CD4-positive, alpha-beta T cell treated with Interleukin-17A for 1 hour (primary cell): Measurements from ENCODE around the gene RPL3.

Experiments
- DNase-seq: peaks from one replicate; pipeline ENCODE4 v3.0.0-alpha.2; 2020

The RPL3 gene

GRCh38 chr22:39297490-39298240 lies 21.8 kb downstream of the RPL3 start:
- no peak for DNase-seq

DNA sequence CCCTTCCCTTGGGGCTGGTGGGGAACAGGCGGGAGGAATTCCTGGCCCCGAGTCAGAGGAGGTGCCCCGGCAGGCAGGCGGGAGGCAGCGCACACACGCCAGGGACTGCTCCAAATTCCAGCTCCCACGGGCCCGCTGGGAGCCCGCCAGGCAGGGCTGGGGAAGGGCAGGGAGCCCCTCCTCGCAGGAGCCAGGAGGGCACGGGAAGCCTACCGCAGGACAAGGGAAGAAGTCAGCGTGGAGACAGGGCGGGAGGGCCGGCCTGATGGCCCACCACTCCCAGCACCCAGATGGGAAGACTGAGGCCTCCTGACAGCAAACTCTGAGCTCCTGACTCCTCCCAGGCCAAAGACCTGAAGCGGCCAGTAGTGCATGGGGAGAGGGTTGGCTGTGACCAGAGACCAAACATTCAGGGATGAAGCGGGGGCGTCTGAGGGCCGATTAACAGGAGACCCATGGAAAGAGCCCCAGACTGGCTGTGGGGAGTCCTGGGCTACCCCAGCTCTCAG lies 22.4 kb downstream of the RPL3 start:
- no peak for DNase-seq

DNA sequence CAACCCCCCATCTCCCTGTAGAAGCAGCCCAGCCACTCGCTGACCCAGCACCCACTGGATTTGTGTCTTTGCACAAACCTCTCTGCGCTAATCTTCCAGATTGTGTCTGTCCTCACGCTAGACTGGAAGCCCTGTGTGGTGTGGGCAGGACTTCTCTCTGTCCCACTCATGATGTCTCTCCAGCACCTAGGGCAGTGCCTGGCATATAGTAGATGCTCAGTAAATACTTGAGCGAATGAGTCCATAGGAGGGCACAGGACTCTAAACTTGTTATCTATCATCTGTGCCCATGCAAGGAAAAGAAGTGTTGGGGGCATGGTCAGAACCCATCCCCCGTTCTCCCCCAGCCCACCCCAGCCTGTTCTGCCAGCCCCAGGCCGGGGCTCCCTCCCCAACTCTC lies 22.9 kb downstream of the RPL3 start:
- no peak for DNase-seq

DNA sequence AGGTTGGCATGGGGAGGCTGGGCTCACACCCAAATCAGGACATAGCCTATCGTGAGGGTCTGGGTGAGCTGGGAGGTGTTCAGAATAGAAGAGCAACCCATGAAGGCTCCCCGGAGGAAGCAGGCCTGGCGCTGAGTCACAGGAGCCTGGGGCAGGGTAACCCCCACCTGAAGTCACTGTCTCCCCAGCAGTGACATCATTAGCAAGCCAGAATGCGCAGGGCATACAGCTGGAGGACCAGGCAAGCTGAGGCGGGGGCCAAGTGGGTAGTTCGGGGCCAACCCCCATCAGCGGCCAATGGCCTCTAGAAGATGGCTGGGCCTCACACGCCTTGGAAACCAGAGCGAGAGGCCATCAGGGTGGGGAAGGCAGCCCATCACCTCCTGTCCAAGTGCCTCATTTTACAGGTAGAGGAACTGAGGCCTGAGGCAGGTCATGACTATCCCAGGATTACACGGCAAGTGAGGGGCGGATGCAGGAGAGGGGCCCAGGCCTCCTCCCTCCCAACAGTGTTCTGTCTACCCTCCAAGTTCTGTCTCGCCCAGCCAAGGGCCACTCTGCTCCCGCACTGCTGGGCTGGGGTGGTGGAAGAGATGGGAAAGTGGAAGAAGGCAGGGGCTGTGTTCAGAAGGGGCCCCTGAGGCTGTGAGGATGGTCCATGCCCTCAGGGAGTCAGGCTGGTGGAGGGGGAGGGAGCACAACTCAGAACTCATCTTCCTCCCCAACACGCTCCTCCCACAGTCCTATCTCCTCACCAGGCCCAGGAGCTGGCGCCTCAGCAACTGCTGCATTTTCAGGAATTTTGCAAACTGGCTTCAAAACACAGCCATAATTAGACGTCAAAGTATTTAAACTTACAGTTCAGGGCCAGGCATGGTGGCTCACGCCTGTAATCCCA lies 24.6 kb downstream of the RPL3 start:
- DNase-seq, result no peak

DNA sequence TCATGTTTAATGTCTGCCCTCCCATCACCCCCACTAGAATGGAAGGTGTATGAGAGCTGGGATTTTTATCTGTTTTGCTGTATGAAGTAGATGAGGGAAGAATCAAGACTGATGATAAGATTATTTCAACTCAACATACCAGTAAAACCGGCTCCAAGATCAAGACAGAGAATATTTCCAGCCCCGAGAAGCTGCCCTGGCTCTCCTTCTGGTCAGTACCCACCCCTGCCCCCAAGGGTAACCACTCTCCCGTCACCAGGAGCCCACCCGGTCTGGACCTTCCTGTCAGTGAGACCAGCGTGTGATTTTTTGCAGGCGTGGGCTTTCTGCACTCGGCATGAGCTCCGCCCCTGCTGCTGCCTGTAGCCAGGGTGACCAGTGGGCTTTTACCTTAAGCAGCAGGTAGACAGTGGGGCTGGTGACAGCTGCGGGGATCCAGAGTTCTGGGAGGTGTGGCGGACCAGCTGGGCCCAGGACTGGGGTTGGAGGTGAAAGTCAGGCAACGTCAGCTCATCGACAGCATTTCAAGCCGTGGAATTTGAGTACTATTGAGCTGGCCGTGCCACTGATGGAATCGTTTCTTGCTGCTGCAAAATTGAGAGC lies 25.6 kb downstream of the RPL3 start:
- DNase-seq, result no peak

DNA sequence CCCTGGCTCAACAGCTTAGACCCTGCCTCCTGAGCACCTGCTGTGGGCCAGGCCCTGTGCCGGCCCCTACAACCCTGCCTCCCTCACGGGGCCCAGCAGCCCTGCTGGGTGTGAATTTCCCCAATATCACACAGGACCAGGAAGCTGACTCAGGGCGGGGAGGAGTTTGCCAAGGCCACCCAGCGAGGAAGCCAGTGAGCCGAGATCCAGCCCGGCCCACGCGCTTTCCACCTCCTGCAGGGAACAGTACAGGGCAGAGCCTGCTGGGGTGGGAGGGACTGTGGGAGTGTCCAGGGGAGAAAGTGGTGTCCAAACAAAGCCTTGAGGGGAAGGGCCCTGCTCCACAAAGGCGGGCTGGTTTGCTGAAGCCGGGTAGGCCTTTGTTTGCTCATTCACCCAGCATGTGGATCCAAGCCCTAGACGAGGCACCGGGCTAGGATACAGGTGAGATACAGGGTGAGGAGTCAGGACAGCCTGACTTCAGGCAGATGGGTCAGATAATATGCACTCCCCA lies 26.8 kb downstream of the RPL3 start:
- DNase-seq, result no peak

GRCh38 chr22:39292031-39292462 lies 27.4 kb downstream of the RPL3 start:
- no peak for DNase-seq

DNA sequence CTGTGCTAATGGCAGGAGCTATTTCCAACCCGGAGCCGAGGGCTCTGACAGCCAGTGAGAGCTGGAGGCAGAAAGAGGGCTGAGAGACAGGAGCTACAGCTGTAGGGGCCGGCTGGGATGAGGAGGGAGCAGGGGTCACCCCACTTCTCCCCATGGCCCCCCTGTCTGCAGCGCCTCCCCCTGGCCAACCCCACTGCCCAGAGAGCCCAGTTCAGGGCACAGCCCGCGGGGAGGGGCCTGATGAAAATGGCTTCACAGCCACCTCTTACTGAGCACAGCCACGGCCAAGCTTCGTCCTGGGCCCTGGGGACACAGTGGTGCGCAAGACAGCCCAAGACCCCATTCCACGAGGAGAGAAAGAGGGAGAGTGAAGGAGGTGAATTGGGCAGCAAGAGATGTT lies 27.9 kb downstream of the RPL3 start:
- DNase-seq, result no peak

GRCh38 chr22:39290724-39291161 lies 28.7 kb downstream of the RPL3 start:
- DNase-seq, result no peak

GRCh38 chr22:39289975-39290720 lies 29.3 kb downstream of the RPL3 start:
- no peak for DNase-seq

- DNase-seq, result no peak
These were observed 29.9 kb downstream of the RPL3 start for GRCh38 chr22:39289533-39289932.

GRCh38 chr22:39288135-39288898 lies 31.1 kb downstream of the RPL3 start:
- DNase-seq, result no peak

DNA sequence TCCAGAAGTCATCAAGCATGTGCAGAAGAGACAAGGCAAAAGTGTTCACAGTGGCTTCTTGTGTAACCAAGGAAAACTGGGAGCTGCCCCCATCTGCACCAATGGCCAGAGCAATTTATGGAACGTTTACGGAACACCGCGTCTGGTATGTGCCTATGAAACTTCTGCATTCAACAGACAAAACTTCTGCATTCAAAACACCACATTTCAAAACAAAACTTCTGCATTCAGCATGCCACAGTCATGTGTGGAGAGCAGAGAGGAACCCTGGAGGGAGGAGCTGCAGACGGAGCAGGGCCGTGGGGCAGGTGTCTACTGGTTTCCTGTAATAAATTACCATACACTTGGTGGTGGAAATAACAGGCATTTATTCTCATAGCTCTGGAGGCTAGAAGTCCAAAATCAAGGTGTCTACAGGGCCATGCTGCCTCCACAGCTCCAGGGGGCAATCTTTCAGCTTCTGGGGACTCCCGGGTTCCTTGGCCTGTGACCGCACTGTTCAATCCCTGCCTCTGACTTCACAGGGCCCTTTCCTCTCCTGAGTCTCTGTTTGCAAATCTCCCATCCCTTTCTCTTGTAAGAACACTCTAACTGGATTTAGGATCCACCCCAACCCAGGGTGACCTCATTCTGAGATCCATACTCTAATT lies 32.2 kb downstream of the RPL3 start:
- no peak for DNase-seq

DNA sequence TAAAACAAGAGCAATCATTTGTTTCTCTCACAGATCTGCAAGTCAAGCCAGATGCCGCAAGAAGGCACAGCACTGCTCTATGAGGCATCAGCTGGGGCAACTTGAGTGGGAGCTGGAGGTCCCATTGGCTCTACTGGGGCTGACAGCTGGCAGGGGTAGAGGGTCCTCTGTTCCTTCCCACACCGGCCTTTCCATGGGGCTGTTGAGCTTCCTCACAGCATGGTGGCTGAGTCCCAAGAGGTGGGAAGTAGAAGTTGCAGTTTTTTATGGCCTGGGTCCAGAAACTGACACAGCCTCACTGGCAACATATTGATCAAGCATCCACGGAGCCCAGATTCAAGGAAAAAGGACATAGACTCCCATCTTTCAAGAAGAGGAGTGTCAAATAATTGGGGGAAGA lies 34.4 kb downstream of the RPL3 start:
- no peak for DNase-seq

GRCh38 chr22:39284142-39284980 lies 35.1 kb downstream of the RPL3 start:
- no peak for DNase-seq

DNA sequence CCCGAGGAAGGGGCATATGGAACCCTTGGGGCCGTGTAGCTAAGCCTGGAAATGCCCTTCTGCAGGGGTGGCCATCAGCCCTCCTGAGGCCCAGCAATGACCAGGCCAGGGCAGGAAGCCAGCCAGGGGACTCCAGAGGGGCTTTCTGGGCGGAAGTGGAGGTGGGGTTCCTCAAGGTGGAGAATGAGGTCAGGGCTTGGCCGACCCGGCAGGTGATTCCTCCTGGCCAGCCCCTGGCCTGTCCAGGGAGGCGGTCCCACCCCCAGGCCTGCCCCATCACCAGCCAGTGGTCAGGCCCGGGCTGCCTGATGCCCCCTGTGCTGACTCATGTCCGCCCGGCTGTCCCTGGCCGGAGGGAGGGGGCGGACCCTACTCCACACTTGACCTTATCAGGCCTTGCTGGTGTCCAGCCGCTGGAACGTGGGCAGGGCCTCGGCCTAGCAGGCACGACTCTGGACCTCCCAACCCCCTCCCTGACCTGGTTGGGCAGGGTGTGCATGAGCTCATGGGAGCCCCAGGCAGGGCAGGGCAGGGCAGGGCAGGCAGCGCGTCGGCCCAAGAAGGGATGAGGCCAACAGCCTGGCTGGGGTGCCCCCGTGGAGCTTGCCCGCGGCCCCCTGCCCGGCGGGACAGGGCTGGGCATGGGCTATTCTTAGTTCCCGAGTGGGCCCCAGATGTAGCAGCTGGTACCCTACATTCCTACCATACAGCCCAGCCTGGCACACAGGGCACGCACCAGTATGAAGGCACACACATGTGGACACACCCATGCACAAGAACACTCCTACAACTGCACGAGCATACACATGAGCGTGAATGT lies 35.9 kb downstream of the RPL3 start:
- DNase-seq, result no peak

- no peak for DNase-seq
These were observed 36.6 kb downstream of the RPL3 start for GRCh38 chr22:39282645-39283321.

DNA sequence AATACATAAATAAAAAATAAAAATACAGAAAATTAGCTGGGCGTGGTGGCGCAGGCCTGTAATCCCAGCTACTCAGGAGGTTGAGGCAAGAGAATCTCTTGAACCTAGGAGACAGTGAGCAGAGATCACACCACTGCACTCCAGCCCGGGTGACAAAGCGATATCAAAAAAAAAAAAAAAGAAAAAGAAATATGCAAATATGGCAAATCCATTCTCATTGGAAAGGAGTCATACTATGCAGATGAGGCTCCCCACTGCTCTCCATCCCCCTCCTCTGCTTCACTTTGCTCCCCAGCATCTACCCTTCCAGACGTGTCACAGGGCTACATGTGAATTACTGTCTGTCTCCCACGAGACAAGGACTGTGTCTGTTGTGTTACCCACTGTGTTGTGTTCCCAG lies 38.3 kb downstream of the RPL3 start:
- no peak for DNase-seq

- no peak for DNase-seq
These were observed 39.2 kb downstream of the RPL3 start for GRCh38 chr22:39280250-39280649.
